C1 segment of cervical spinal cord (tissue), 14 donors: Measurements from ENCODE around the gene WNT16.
A peak's percentile ranks its signal among the peaks of the same experiment; 100 is the strongest.
"Not testable (repeated sequence)": the region's sequence is repeated elsewhere in the genome, so short reads cannot be mapped to it uniquely, and the experiment has no call there.

Experiments used
- DNase-seq, 14 donors: peaks; one replicate each; lab custom pipeline; 2025; lab: John Stamatoyannopoulos, UW

The WNT16 gene

GRCh38 chr7:121328508-121329190, at the start of gene WNT16:
Gene WNT16, plus strand, starts transcription at chr7:121329000. Its CDS starts 293 bp downstream, at chr7:121329293.
- peak in 2 of 14 donors; percentile 4 to 8 for DNase-seq

- no peak for DNase-seq
Measured at GRCh38 chr7:121279060-121279620, 49.7 kb upstream of the WNT16 start.

- no peak for DNase-seq
Measured at GRCh38 chr7:121279822-121280221, 49.0 kb upstream of the WNT16 start.

- no peak for DNase-seq
Measured at GRCh38 chr7:121280656-121281055, 48.1 kb upstream of the WNT16 start.

GRCh38 chr7:121282129-121282528, 46.7 kb upstream of the WNT16 start:
- DNase-seq = no peak

GRCh38 chr7:121285066-121285667, 43.6 kb upstream of the WNT16 start:
- DNase-seq = no peak

GRCh38 chr7:121286186-121286585, 42.6 kb upstream of the WNT16 start:
- no peak for DNase-seq

GRCh38 chr7:121286742-121287734, 41.8 kb upstream of the WNT16 start:
- no peak for DNase-seq

- no peak for DNase-seq
Measured at GRCh38 chr7:121288894-121289293, 39.9 kb upstream of the WNT16 start.

- not testable (repeated sequence) for DNase-seq
Measured at GRCh38 chr7:121289930-121290329, 38.9 kb upstream of the WNT16 start.

- no peak for DNase-seq
Measured at GRCh38 chr7:121294448-121294992, 34.3 kb upstream of the WNT16 start.

GRCh38 chr7:121297843-121298242, 31.0 kb upstream of the WNT16 start:
- DNase-seq = no peak

GRCh38 chr7:121298831-121299239, 30.0 kb upstream of the WNT16 start:
- DNase-seq = no peak

GRCh38 chr7:121300685-121301420, 27.9 kb upstream of the WNT16 start:
- DNase-seq = no peak

GRCh38 chr7:121301446-121302213, 27.2 kb upstream of the WNT16 start:
- DNase-seq = no peak

GRCh38 chr7:121302214-121302745, 26.5 kb upstream of the WNT16 start:
- DNase-seq = no peak

GRCh38 chr7:121303422-121304101, 25.2 kb upstream of the WNT16 start:
- DNase-seq = no peak

GRCh38 chr7:121304102-121304658, 24.6 kb upstream of the WNT16 start:
- DNase-seq = no peak

GRCh38 chr7:121305109-121305508, 23.7 kb upstream of the WNT16 start:
- DNase-seq = no peak
